ENCODE data around the gene STRIP2.
A peak's percentile ranks its signal among the peaks of the same experiment; 100 is the strongest.
"Not testable (repeated sequence)": the region's sequence is repeated elsewhere in the genome, so short reads cannot be mapped to it uniquely, and the experiment has no call there.

Gene STRIP2

GRCh38 chr7:129453510-129454248, 19.4 kb downstream of the STRIP2 start:
- no peak for DNase-seq (ENCODE audit: low read depth)

DNA sequence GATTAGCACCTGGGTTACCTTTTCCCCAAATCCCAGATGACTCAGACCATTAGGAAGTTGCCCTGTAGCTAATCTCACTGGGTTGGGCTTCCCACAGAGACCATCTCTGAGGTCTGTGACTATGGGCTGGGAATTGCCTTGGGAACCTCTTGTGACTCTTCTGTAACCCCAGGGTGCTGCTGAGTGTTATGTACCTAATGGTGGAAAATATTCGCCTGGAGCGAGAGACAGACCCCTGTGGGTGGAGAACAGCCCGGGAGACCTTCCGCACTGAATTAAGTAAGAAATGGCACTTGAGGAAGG, 20.0 kb downstream of the STRIP2 start:
- DNase-seq (ENCODE audit: low read depth): no peak

DNA sequence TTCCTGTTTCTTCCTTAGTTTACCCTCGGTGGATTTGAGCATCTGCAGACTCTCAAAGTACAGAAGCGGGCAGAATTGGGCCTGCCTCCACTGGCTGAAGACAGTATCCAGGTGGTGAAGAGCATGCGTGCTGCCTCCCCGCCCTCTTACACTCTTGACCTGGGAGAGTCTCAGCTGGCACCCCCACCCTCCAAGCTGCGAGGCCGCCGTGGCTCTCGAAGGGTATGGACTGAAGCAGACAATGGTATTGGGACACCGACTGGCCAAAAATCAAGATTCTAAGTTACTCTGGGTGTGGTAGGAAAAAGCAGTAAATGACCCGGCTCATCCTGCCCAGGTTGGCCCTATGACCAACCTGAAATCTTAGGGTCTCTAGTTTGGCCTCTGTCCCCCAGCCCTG, 22.2 kb downstream of the STRIP2 start:
- DNase-seq (ENCODE audit: low read depth): no peak

DNA sequence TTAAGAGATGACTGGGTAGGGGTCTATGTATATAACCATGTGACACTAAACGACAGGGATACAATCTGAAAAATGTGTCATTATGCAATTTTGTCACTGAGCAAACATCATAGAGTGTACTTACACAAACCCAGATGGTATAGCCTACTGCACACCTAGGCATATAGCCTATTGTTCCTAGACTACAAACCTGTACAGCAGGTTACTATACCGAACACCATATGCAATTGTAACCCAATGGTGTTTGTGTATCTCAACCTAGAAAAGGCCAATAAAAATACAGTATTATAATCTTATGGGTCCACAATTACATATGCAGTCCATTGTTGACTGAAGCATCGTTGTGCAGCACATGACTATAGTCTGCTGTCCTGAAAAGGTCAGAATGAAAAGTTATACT, 22.9 kb downstream of the STRIP2 start:
- DNase-seq (ENCODE audit: low read depth): no peak

DNA sequence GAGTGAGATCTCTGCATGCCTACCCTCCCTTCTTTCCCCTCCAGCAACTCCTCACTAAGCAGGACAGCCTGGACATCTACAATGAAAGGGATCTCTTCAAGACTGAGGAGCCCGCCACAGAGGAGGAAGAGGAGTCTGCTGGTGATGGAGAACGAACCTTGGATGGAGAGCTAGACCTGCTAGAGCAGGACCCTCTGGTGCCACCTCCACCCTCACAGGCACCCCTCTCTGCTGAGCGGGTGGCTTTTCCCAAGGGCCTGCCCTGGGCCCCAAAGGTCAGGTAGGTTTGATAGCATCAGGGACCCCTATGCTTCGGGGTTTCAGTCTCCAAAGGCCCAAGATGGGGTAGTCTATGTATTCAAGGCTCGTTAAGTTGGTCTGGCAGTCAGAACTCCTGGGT, 23.9 kb downstream of the STRIP2 start:
- DNase-seq (ENCODE audit: low read depth): no peak

GRCh38 chr7:129461809-129462208, 27.6 kb downstream of the STRIP2 start:
- no peak for DNase-seq (ENCODE audit: low read depth)

- DNase-seq (ENCODE audit: low read depth): no peak
These were observed 28.2 kb downstream of the STRIP2 start for GRCh38 chr7:129462420-129462819.

DNA sequence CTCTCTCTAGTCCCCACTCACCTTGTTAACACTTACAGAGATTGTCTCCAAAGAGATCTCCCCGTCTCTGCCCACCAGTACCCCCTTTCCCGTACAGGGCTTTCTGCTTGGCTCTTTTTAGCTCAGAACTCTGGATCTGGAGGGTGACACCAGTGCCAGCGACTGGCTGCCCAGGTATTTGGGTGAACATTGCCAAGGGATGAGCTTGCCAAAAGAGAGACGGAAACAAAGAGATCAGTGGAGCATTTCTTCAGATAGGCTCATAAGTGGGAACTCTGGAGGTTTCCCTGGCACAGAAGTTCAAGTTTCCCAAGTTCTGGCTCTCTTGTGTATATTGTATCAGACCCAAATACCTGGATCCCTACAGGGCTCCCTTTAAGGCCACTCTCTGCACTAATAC, 30.0 kb downstream of the STRIP2 start:
- DNase-seq (ENCODE audit: low read depth): no peak

DNA sequence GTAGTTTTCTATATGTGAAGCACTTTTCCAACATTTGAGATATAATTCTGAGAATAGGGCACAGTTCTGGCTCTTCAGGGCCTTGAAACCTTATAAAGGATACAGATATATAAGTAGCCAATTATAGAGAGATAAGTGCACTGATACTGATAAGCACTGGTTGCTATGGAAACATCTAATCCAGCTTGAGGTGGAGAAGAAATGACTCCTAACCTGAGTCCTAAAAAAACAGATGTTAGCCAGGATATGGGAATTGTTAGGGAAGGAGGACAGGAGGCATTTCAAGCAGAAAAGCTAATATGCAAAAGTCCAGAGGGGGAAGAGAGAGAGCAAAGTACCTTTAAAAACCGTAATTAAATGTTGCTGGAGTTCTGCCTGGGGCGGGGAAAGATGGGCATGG, 30.8 kb downstream of the STRIP2 start:
- no peak for DNase-seq (ENCODE audit: low read depth)

- no peak for DNase-seq (ENCODE audit: low read depth)
These were observed 32.6 kb downstream of the STRIP2 start for GRCh38 chr7:129466796-129467195.

GRCh38 chr7:129468087-129468486, 33.9 kb downstream of the STRIP2 start:
- DNase-seq (ENCODE audit: low read depth): peak; percentile 24

GRCh38 chr7:129468547-129468946, 34.3 kb downstream of the STRIP2 start:
- DNase-seq (ENCODE audit: low read depth): no peak

DNA sequence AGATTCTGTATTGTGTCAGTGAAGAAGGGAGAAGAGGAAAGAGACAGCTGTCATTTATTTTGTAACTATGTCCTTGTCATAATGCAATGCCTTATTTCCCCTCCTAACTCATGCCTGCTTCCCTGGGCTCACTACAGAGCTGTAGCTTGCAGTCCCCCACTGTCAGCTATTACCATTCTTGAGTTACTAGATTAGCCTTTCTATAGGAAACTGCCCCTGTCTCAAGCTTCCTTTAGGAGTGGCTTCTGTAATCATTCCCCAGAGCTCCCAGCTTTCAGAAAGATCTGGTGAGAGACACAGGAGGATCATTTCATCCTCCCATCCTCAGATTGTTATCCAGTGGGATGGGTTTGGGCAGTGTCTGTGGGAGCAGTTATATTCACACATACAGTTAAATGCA, 35.7 kb downstream of the STRIP2 start:
- DNase-seq (ENCODE audit: low read depth): no peak

DNA sequence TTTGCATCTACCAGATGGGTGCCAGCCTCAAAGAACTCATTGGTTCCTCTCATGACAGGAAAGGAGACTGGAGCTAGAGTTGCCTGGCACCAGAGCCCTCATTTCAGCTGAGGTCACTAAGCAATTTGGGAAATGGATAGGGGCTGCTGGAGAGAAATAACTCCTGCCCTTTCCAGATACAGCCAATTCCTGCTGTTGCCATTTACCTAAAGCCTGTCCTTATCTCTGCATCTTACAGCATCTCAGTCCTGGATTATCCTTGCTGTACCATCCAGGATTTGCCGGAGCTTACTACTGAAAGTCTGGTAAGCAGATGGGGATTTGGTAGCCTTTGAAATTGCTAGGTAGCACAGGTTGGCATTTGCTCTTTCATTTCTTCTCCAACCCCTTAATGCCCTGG, 36.2 kb downstream of the STRIP2 start:
- DNase-seq (ENCODE audit: low read depth): no peak

GRCh38 chr7:129471402-129471827, 37.2 kb downstream of the STRIP2 start:
- DNase-seq (ENCODE audit: low read depth): no peak

GRCh38 chr7:129475931-129476330, 41.7 kb downstream of the STRIP2 start:
- DNase-seq (ENCODE audit: low read depth): not testable (repeated sequence)

- DNase-seq (ENCODE audit: low read depth): not testable (repeated sequence)
These were observed 42.2 kb downstream of the STRIP2 start for GRCh38 chr7:129476398-129476797.

DNA sequence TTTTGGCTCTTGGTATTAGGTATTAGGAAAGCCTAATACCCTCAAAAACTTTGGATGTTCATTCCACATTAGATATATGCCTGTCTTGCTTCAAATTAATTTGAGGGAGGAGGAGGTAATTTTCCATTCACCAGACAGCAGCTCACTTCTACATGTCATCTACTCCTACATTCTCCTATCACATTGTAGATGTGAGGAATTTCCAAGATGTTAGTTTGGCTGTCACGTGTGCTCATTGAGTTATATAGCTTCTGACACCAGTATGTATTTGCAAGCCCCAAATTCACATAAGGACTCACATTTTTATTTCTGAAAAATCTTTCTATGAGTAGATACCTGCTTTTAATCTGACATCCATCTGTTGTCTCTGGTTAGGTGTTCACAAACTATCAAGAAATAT, 45.6 kb downstream of the STRIP2 start:
- no peak for DNase-seq (ENCODE audit: low read depth)

GRCh38 chr7:129480674-129481363, 46.6 kb downstream of the STRIP2 start:
- no peak for DNase-seq (ENCODE audit: low read depth)

DNA sequence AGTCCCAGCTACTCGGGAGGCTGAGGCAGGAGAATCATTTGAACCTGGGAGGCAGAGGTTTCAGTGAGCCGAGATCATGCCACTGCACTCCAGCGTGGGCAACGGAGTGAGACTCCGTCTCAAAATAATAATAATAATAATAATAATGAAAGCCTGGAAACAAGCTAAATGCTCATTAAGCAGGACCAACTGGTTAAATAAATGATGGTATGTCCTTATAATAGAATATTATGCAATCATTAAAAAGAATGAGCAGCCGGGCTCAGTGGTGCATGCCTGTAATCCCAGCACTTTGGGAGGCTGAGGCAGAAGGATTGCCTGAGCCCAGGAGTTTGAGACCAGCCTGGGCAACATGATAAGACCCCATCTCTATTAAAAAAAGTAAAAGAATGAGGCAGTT, 47.1 kb downstream of the STRIP2 start:
- DNase-seq (ENCODE audit: low read depth): not testable (repeated sequence)

DNA sequence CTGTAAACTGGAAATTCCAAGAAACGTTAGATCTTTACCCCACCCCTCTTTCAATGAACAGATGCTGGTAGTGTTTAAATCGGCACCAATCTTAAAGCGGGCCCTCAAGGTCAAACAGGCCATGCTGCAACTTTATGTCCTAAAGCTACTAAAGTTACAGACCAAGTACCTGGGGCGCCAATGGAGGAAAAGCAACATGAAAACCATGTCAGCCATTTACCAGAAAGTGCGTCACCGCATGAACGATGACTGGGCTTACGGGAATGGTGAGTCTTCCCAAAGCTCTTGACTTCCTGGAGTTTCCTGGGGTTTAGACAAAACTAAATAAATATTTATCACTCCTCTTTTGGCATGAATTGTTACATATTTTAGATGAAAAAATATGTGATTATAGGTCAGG, 48.5 kb downstream of the STRIP2 start:
- no peak for DNase-seq (ENCODE audit: low read depth)

DNA sequence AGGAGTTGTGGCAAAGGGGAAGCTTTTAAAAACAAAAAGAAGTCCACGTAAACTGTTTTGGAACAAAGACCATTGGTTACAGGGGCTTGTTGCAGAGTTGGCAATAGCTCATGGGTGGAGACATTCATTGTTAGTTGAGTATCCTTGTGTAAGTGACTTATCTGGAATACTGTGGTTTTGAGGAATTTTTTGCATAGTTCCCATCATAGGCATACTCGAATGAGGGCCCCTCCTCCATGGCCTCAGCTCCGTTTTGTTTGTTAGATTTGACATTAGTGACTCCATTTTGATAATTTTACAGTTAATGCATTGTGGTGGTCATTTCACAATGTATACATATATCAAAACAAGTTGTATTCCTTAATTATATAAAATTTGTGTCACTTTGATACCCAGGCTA, 55.3 kb downstream of the STRIP2 start:
- DNase-seq (ENCODE audit: low read depth): peak; percentile 23

GRCh38 chr7:129492391-129492790, 58.2 kb downstream of the STRIP2 start:
- no peak for DNase-seq (ENCODE audit: low read depth)

DNA sequence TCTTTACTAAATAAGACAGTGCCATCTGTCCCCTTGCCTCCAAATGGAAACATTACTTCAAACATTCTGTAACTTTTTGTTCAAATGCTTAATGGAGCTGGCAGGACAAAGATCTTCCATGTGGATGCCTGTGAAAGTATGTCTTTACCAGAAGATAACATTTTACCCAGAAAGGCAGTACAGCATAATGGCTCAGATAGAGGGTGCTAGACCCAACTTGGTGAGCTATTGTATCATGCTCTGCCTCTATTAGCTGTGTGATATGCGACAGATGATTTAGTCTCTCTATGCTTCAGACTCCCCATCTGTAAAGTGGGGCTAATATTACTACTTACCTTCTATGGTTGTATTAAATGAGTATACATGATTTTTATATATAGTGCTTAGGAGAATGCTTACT, 59.3 kb downstream of the STRIP2 start:
- DNase-seq (ENCODE audit: low read depth): no peak
